Measurements from ENCODE around the gene NKX6-2. TPM values are rescaled to one million over a fixed set of nuclear protein-coding genes. Genes with fewer than 3 reads are reported as not detected.
"Not testable (repeated sequence)": the region's sequence is repeated elsewhere in the genome, so short reads cannot be mapped to it uniquely, and the experiment has no call there.

NKX6-2 gene
- polyA plus RNA-seq, 1 donor from 2014 or later: not detected

GRCh38 chr10:132772816-132773215 lies 13.1 kb downstream of the NKX6-2 start:
- H3K9me3 ChIP-seq (ENCODE audit: low read length): peaks cover 13% of the 10 kb centered on the region
- not testable (repeated sequence) for H2AFZ ChIP-seq (ENCODE audit: low read depth, low read length); H3K9me2 ChIP-seq (ENCODE audit: insufficient read depth, low read length); H3K4me2 ChIP-seq (ENCODE audit: low read length); H3K27me3 ChIP-seq (ENCODE audit: insufficient read depth, low read depth, low read length); H3F3A ChIP-seq (ENCODE audit: insufficient read depth, low read length, poor library complexity, severe bottlenecking); H4K20me1 ChIP-seq (ENCODE audit: insufficient read depth); H3K27ac ChIP-seq (ENCODE audit: low read length); H3K36me3 ChIP-seq (ENCODE audit: insufficient read depth, low read length); H3K9ac ChIP-seq (ENCODE audit: low read length); H3K79me2 ChIP-seq (replicated peaks; ENCODE audit: insufficient read depth, low read length); H3K4me3 ChIP-seq (ENCODE audit: low read length)

- peaks cover 13% of the 10 kb centered on the region for H3K9me3 ChIP-seq (ENCODE audit: low read length)
- H3K27ac ChIP-seq (ENCODE audit: low read length): no peak overlapping the region
- H3K4me2 ChIP-seq (ENCODE audit: low read length): no peak overlapping the region
- no peaks in the 10 kb centered on the region for H3K9me2 ChIP-seq (ENCODE audit: insufficient read depth, low read length)
- H4K20me1 ChIP-seq (ENCODE audit: insufficient read depth): no peaks in the 10 kb centered on the region
- no peak overlapping the region for H3K4me3 ChIP-seq (ENCODE audit: low read length)
- H2AFZ ChIP-seq (ENCODE audit: low read depth, low read length): no peak overlapping the region
- H3K36me3 ChIP-seq (ENCODE audit: insufficient read depth, low read length): no peaks in the 10 kb centered on the region
- no peaks in the 10 kb centered on the region for H3K79me2 ChIP-seq (replicated peaks; ENCODE audit: insufficient read depth, low read length)
- no peaks in the 10 kb centered on the region for H3K27me3 ChIP-seq (ENCODE audit: insufficient read depth, low read depth, low read length)
- no peak for TF ChIP-seq MXI1 (conservative IDR thresholded peaks at IDR 0.05; ENCODE audit: poor library complexity, severe bottlenecking)
- TF ChIP-seq SMC3 (conservative IDR thresholded peaks at IDR 0.05; ENCODE audit: poor library complexity): no peak
- TF ChIP-seq REST (IDR thresholded peaks at IDR 0.05; ENCODE audit: borderline replicate concordance): no peak
- TF ChIP-seq EP300 (conservative IDR thresholded peaks at IDR 0.05; ENCODE audit: poor library complexity, severe bottlenecking): no peak
- no peak for TF ChIP-seq EZH2 (IDR thresholded peaks at IDR 0.05; ENCODE audit: borderline replicate concordance, insufficient read depth, low read length, poor library complexity, severe bottlenecking)
- no peak for TF ChIP-seq CTCF (IDR thresholded peaks at IDR 0.05; ENCODE audit: poor library complexity, severe bottlenecking)
- no peak for TF ChIP-seq POLR2AphosphoS5 (IDR thresholded peaks at IDR 0.05)
- no peak for TF ChIP-seq TAF1 (IDR thresholded peaks at IDR 0.05; ENCODE audit: low read depth)
- no peak for TF ChIP-seq RAD21 (conservative IDR thresholded peaks at IDR 0.05)
- no peaks in the 10 kb centered on the region for H3F3A ChIP-seq (ENCODE audit: insufficient read depth, low read length, poor library complexity, severe bottlenecking)
- H3K9ac ChIP-seq (ENCODE audit: low read length): no peak overlapping the region
These were observed 15.6 kb downstream of the NKX6-2 start for GRCh38 chr10:132770061-132771021.
